H1 (cell line): ENCODE data around the gene RASGRP3. TPM values are rescaled to one million over a fixed set of nuclear protein-coding genes. Genes with fewer than 3 reads are reported as not detected.

Source experiments
- CTCF ChIA-PET: fragments of 300-600 bp; sonication (Branson Sonifier 250); formaldehyde crosslinking; loops from one replicate; lab custom pipeline; 2021; ENCODE audit not compliant: partially characterized antibody; lab: Charles Lee
- POLR2A ChIA-PET: fragments of 300-600 bp; sonication (Branson Sonifier 250); formaldehyde crosslinking; loops from one replicate; lab custom pipeline; 2021; ENCODE audit warnings: inconsistent platforms; ENCODE audit not compliant: partially characterized antibody; lab: Charles Lee
- DNase-seq, 2 experiments: peaks; one replicate each; pipeline versions ENCODE4 v3.0.0 to v3.0.0-alpha.2; 2010 to 2022; ENCODE audit warnings: low spot score in 2 of 2, low read depth in 1 of 2, mixed read lengths in 1 of 2
- FAIRE-seq: peaks from 2 replicates; lab custom pipeline; 2011; peaks lifted over from hg19 to GRCh38; lab: Jason Lieb, UNC
- H2AFZ ChIP-seq: 2 replicates; pipeline ENCODE4 v1.8.1; 2012; ENCODE audit warnings: low read length, inconsistent platforms
- H2AK5ac ChIP-seq: 2 replicates; pipeline ENCODE4 v1.6.1; 2013; ENCODE audit warnings: low read depth, low read length
- H2BK120ac ChIP-seq: replicated peaks from 2 replicates; pipeline ENCODE3; 2013; ENCODE audit warnings: low read depth, low read length, inconsistent platforms
- H2BK12ac ChIP-seq: 2 replicates; pipeline ENCODE4 v1.6.1; 2013; ENCODE audit warnings: low read depth, low read length
- H2BK15ac ChIP-seq: 2 replicates; pipeline ENCODE4 v1.6.1; 2013; ENCODE audit warnings: low read length
- H2BK20ac ChIP-seq: 2 replicates; pipeline ENCODE4 v1.6.1; 2013; ENCODE audit warnings: low read length
- H2BK5ac ChIP-seq: 2 replicates; pipeline ENCODE4 v1.6.1; 2013; ENCODE audit warnings: low read depth, low read length
- H3K14ac ChIP-seq: 2 replicates; pipeline ENCODE4 v1.6.1; 2013; ENCODE audit warnings: inconsistent platforms; ENCODE audit not compliant: insufficient read length
- H3K18ac ChIP-seq: 2 replicates; pipeline ENCODE4 v1.6.1; 2013; ENCODE audit warnings: low read length; ENCODE audit errors: extremely low read depth
- H3K23ac ChIP-seq: 2 replicates; pipeline ENCODE4 v1.6.1; 2013; ENCODE audit warnings: inconsistent platforms; ENCODE audit not compliant: insufficient read length
- H3K23me2 ChIP-seq: 2 replicates; pipeline ENCODE4 v1.6.1; 2013; ENCODE audit warnings: low read depth, low read length
- H3K27ac ChIP-seq: 2 replicates; pipeline ENCODE4 v1.6.1; 2011; ENCODE audit warnings: low read depth, low read length, inconsistent platforms
- H3K27me3 ChIP-seq, 4 experiments: replicated peaks in 1 of 4; 1 replicate in 1 of 4; 2 replicates in 3 of 4; pipeline versions ENCODE4 v1.6.1 to v1.8.1; 2011 to 2013; ENCODE audit warnings: low read length in 3 of 4, mild to moderate bottlenecking in 3 of 4, inconsistent platforms in 2 of 4, mixed read lengths in 2 of 4, moderate library complexity in 1 of 4; ENCODE audit not compliant: control insufficient read depth in 3 of 4, insufficient read depth in 3 of 4; ENCODE audit errors: extremely low read depth in 1 of 4
- H3K36me3 ChIP-seq, 4 experiments: 2 replicates each; pipeline versions ENCODE4 v1.6.1 to v1.8.1; 2011 to 2013; ENCODE audit warnings: mild to moderate bottlenecking in 4 of 4, low read length in 3 of 4, moderate library complexity in 2 of 4, control low read depth in 1 of 4, inconsistent platforms in 1 of 4; ENCODE audit not compliant: insufficient read depth in 4 of 4, control insufficient read depth in 2 of 4
- H3K4ac ChIP-seq: replicated peaks from 2 replicates; pipeline ENCODE3; 2013; ENCODE audit warnings: low read length, low read depth, mixed read lengths, inconsistent platforms; ENCODE audit not compliant: insufficient read length
- H3K4me1 ChIP-seq, 4 experiments: replicated peaks in 1 of 4; 1 replicate in 1 of 4; 2 replicates in 3 of 4; pipeline versions ENCODE4 v1.6.1 to v1.8.1; 2011 to 2013; ENCODE audit warnings: low read length in 3 of 4, inconsistent platforms in 2 of 4, mixed read lengths in 1 of 4; ENCODE audit not compliant: insufficient read depth in 4 of 4, control insufficient read depth in 3 of 4
- H3K4me2 ChIP-seq, 2 experiments: 2 replicates each; pipeline versions ENCODE4 v1.6.1 to v1.8.1; 2011 to 2013; ENCODE audit warnings: low read depth in 2 of 2, low read length in 2 of 2, control low read depth in 1 of 2, inconsistent platforms in 1 of 2, mild to moderate bottlenecking in 1 of 2; ENCODE audit not compliant: insufficient read depth in 1 of 2
- H3K4me3 ChIP-seq, 4 experiments: fragments of 200-600, 300-600 bp in 1 of 4; sonication (generic), shearing (Covaris generic), sonication (Bioruptor Twin) in 1 of 4; 2 replicates each; pipeline versions ENCODE4 v1.5.1 to v1.8.1; 2011 to 2016; ENCODE audit warnings: low read length in 4 of 4, low read depth in 3 of 4, control low read depth in 2 of 4, inconsistent platforms in 2 of 4, mild to moderate bottlenecking in 2 of 4, mixed read lengths in 1 of 4, moderate library complexity in 1 of 4; ENCODE audit not compliant: insufficient read depth in 2 of 4; ENCODE audit errors: extremely low read depth in 1 of 4
- H3K56ac ChIP-seq: replicated peaks from 2 replicates; pipeline ENCODE3; 2013; ENCODE audit warnings: low read depth, mild to moderate bottlenecking, mixed read lengths, low read length, inconsistent platforms; ENCODE audit not compliant: insufficient read length
- H3K79me1 ChIP-seq: 2 replicates; pipeline ENCODE4 v1.6.1; 2013; ENCODE audit warnings: low read depth, low read length, control low read depth
- H3K79me2 ChIP-seq, 2 experiments: 2 replicates each; pipeline versions ENCODE4 v1.6.1 to v1.8.1; 2012 to 2013; ENCODE audit warnings: low read length in 2 of 2, mild to moderate bottlenecking in 2 of 2, inconsistent platforms in 1 of 2; ENCODE audit not compliant: insufficient read depth in 2 of 2, control insufficient read depth in 1 of 2
- H3K9ac ChIP-seq, 4 experiments: replicated peaks in 1 of 4; 1 replicate in 1 of 4; 2 replicates in 3 of 4; pipeline versions ENCODE4 v1.6.1 to v1.8.1; 2011 to 2013; ENCODE audit warnings: low read depth in 3 of 4, low read length in 3 of 4, control low read depth in 2 of 4, mild to moderate bottlenecking in 2 of 4, moderate library complexity in 2 of 4, inconsistent platforms in 1 of 4; ENCODE audit errors: extremely low read depth in 1 of 4
- H3K9me3 ChIP-seq, 2 experiments: 2 replicates each; pipeline versions ENCODE4 v1.6.1 to v1.8.1; 2012 to 2013; ENCODE audit warnings: mild to moderate bottlenecking in 2 of 2, moderate library complexity in 2 of 2, control low read depth in 1 of 2, inconsistent platforms in 1 of 2, low read depth in 1 of 2, low read length in 1 of 2, mixed read lengths in 1 of 2; ENCODE audit not compliant: insufficient read depth in 2 of 2
- H4K20me1 ChIP-seq, 2 experiments: replicated peaks in 1 of 2; 2 replicates each; pipeline versions ENCODE3 to v1.8.1; 2011 to 2013; ENCODE audit warnings: inconsistent platforms in 2 of 2, low read length in 2 of 2, mild to moderate bottlenecking in 1 of 2; ENCODE audit not compliant: insufficient read depth in 2 of 2, control insufficient read depth in 1 of 2
- H4K5ac ChIP-seq: 2 replicates; pipeline ENCODE4 v1.6.1; 2013; ENCODE audit warnings: low read length, low read depth, mixed read lengths, inconsistent platforms; ENCODE audit not compliant: insufficient read length
- H4K8ac ChIP-seq: 2 replicates; pipeline ENCODE4 v1.8.0; 2013; ENCODE audit warnings: mild to moderate bottlenecking, moderate library complexity, low read length, inconsistent platforms; ENCODE audit not compliant: insufficient read depth; ENCODE audit errors: extremely low read depth
- H4K91ac ChIP-seq: replicated peaks from 2 replicates; pipeline ENCODE3; 2013; ENCODE audit warnings: low read length, mixed read lengths, inconsistent platforms; ENCODE audit not compliant: insufficient read length
- CTBP2 ChIP-seq: IDR thresholded peaks from 2 replicates; pipeline ENCODE4 v1.7.0; 2011; ENCODE audit warnings: borderline replicate concordance, mild to moderate bottlenecking, moderate library complexity, mixed read lengths, low read length; ENCODE audit not compliant: insufficient read depth, insufficient read length
- E2F6 ChIP-seq: IDR thresholded peaks from 2 replicates; pipeline ENCODE4 v1.6.1; 2012; ENCODE audit warnings: inconsistent platforms
- EGR1 ChIP-seq: IDR thresholded peaks from 2 replicates; pipeline ENCODE4 v1.6.1; 2011; ENCODE audit warnings: low read depth, low read length, borderline replicate concordance
- EP300 ChIP-seq, 2 experiments: IDR thresholded peaks; 1 replicate in 1 of 2; 2 replicates in 1 of 2; pipeline ENCODE4 v1.6.1; 2011 to 2012; ENCODE audit warnings: low read depth in 2 of 2, low read length in 2 of 2, mild to moderate bottlenecking in 2 of 2, borderline replicate concordance in 1 of 2, inconsistent platforms in 1 of 2, moderate library complexity in 1 of 2
- EZH2 ChIP-seq: fragments of 200-600 bp; sonication (generic); IDR thresholded peaks from 2 replicates; pipeline ENCODE4 v1.7.1; 2012; ENCODE audit warnings: low read depth, mild to moderate bottlenecking, moderate library complexity, low read length, inconsistent platforms; ENCODE audit not compliant: severe bottlenecking
- JUND ChIP-seq: IDR thresholded peaks from 2 replicates; pipeline ENCODE4 v1.6.1; 2011; ENCODE audit warnings: mild to moderate bottlenecking, improper control_type of control experiment, low read length
- NANOG ChIP-seq: IDR thresholded peaks from 2 replicates; pipeline ENCODE4 v1.6.1; 2011; ENCODE audit warnings: low read length, low read depth, mild to moderate bottlenecking, inconsistent platforms; ENCODE audit not compliant: insufficient read depth, poor library complexity, severe bottlenecking
- POLR2A ChIP-seq, 2 experiments: IDR thresholded peaks; 1 replicate in 1 of 2; 2 replicates in 1 of 2; pipeline ENCODE4 v1.6.1; 2011; ENCODE audit warnings: low read depth in 2 of 2, low read length in 2 of 2, mild to moderate bottlenecking in 2 of 2; ENCODE audit errors: control extremely low read depth in 1 of 2
- SP1 ChIP-seq: IDR thresholded peaks from 2 replicates; pipeline ENCODE4 v1.6.1; 2011; ENCODE audit warnings: low read depth, low read length
- SP2 ChIP-seq: IDR thresholded peaks from 2 replicates; pipeline ENCODE4 v1.6.1; 2012; ENCODE audit warnings: mild to moderate bottlenecking, low read length, inconsistent platforms
- TAF1 ChIP-seq: IDR thresholded peaks from 2 replicates; pipeline ENCODE4 v1.6.1; 2011; ENCODE audit warnings: mild to moderate bottlenecking, low read depth, low read length
- TAF7 ChIP-seq: optimal IDR thresholded peaks from 2 replicates; pipeline ENCODE3; 2011; ENCODE audit warnings: low read depth, mild to moderate bottlenecking, inconsistent platforms, low read length, moderate library complexity, borderline replicate concordance
- WGBS, 2 experiments: shearing (Covaris generic) in 1 of 2; methylation state at CpG; one replicate each; pipeline versions ENCODE4 v1.1.6 to v1.1.7; 2013 to 2015; ENCODE audit warnings: low lambda C conversion rate in 2 of 2, mixed read lengths in 2 of 2, inconsistent platforms in 1 of 2, low coverage in 1 of 2, missing lambda C conversion rate in 1 of 2; ENCODE audit not compliant: insufficient replicate concordance in 2 of 2, insufficient coverage in 1 of 2, insufficient read length in 1 of 2; ENCODE audit errors: extremely low coverage in 1 of 2, missing lambda C conversion rate in 1 of 2; 5-methylcytosine and 5-hydroxymethylcytosine counted together
- polyA plus RNA-seq, 7 experiments: library from polyadenylated mRNA; depleted of rRNA in 3 of 7; stranded (reverse) in 5 of 7; unstranded in 2 of 7; fragments of >200 nt in 5 of 7; fragments of 200-250 nt in 2 of 7; gene quantifications; 1 replicate in 5 of 7; 2 replicates in 1 of 7; 4 replicates in 1 of 7; pipeline versions ENCODE4 v1.2.1 to v1.2.3, GENCODE V29; 2011 to 2013; ENCODE audit warnings: missing spikeins in 2 of 7, mixed read lengths in 2 of 7
- total RNA-seq: library from RNA; stranded (reverse); fragmentation: NEBNext Ultra II Directional; extraction: Animal tissue kit (Norgen Biotek cat#: 25700); gene quantifications from 2 replicates; pipeline ENCODE4 v1.2.1, GENCODE V29; 2021

RASGRP3 gene
- total and polyA plus RNA-seq, 2 of the 8 experiments (the other 6 are each of a cell fraction or from before 2014, with no cell fraction given), result 0.06 TPM; not detected in 1

DNA sequence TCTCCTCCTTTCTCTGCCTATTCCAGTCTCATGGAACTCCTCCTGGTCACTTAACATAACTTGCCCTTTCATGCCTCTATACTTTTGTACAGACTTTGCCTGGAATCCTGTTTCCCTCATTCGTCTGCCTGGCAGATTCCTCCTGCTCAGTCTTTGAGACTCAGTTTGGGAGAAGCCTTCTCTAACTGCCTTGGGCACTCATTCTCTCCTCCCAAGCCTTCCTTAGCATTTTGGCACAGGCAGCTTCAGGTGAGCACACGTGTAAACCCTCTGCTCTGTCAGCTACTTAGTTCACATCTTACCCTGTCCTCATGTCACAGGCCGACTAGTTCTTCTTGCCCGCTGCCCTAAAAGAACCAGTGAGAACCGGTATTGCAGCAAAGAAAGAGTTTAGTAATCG lies 128.6 kb downstream of the RASGRP3 start:
- Histone ChIP-seq H3K18ac (peak overlapping the region; percentile 79; the same call in 1 of the 2 replicates), H4K91ac (peak overlapping the region; percentile 94), H3K36me3 (peaks cover 0 to 1% (median 0%) of the 10 kb centered on the region in 4 experiments; a peak in 3 of 8 replicates), H2BK5ac (peak overlapping the region; percentile 93), H2BK12ac (peak overlapping the region; percentile 100), H4K20me1 (no peaks in the 10 kb centered on the region), H3K23ac (no peak overlapping the region), H2AFZ (no peak overlapping the region), H3K27ac (0 out of 2 replicates have a peak overlapping the region, but pooled peaks have one; percentile 8), H3K79me2 (peaks cover 0 to 31% of the 10 kb centered on the region in 2 experiments; a peak in 2 of 4 replicates), H3K27me3 (no peaks in the 10 kb centered on the region), H3K9ac (no peak overlapping the region), H3K4me2 (no peak overlapping the region), H2BK120ac (peak overlapping the region; percentile 49), H3K23me2 (no peaks in the 10 kb centered on the region), H3K56ac (peak overlapping the region; percentile 14), H3K79me1 (no peaks in the 10 kb centered on the region; the same call in 1 of the 2 replicates), H2AK5ac (peak overlapping the region; percentile 98), H3K14ac (no peak overlapping the region), H4K5ac (peak overlapping the region; percentile 49), H3K4ac (no peak overlapping the region), H3K4me1 (peaks cover 2 to 23% (median 19%) of the 10 kb centered on the region in 4 experiments), H2BK15ac (peak overlapping the region; percentile 65; the same call in 1 of the 2 replicates), H3K4me3 (no peak overlapping the region), H2BK20ac (peak overlapping the region; percentile 99), H4K8ac (no peak overlapping the region), H3K9me3 (peaks cover 0 to 2% of the 10 kb centered on the region in 2 experiments; a peak in 1 of 4 replicates)
- ChIA-PET POLR2A (no interaction called here), CTCF (interaction anchor here (1.0 kb wide), 1 partner anchor 12 kb away, joined by 3 read pairs; no protein-coding TSS in a partner anchor)
- DNase-seq (no peak), FAIRE-seq (no peak)
- TF ChIP-seq TAF1, result no peak
- no peak for TF ChIP-seq TAF7
- TF ChIP-seq E2F6, result no peak
- no peak for TF ChIP-seq JUND
- no peak for TF ChIP-seq NANOG
- TF ChIP-seq SP2, result no peak
- no peak for TF ChIP-seq EZH2
- TF ChIP-seq SP1, result no peak
- no peak for TF ChIP-seq POLR2A (IDR thresholded peaks at IDR 0.05; ENCODE audit: control extremely low read depth in 1 of 2, low read depth in 2 of 2, low read length in 2 of 2)
- no peak for TF ChIP-seq EP300 (IDR thresholded peaks at IDR 0.05; ENCODE audit: borderline replicate concordance in 1 of 2, low read depth in 2 of 2, low read length in 2 of 2)
- TF ChIP-seq EGR1, result no peak
- TF ChIP-seq CTBP2, result no peak
- WGBS, 2 experiments, result 81% methylated on average over 6 of the region's 6 CpGs; no CpG with 5 or more reads in 1 of the 2 experiments
